Measurements from ENCODE around the gene NGRN. TPM values are rescaled to one million over a fixed set of nuclear protein-coding genes. Genes with fewer than 3 reads are reported as not detected.

Gene NGRN
- polyA plus RNA-seq, 1 of the 3 experiments (the other 2 are of a cell fraction): 48.2 TPM

GRCh38 chr15:90318591-90318990 lies 53.1 kb downstream of the NGRN start:
- H4K20me1 ChIP-seq (ENCODE audit: insufficient read depth): no peaks in the 10 kb centered on the region
- H3K27me3 ChIP-seq (ENCODE audit: insufficient read depth): no peaks in the 10 kb centered on the region
- H3K79me2 ChIP-seq (ENCODE audit: insufficient read depth): no peaks in the 10 kb centered on the region
- H3K4me2 ChIP-seq: no peak overlapping the region
- no peak overlapping the region for H3K27ac ChIP-seq (ENCODE audit: low read depth in 2 of 2, low read length in 1 of 2)
- no peaks in the 10 kb centered on the region for H3K36me3 ChIP-seq (replicated peaks in 1 of 2; ENCODE audit: control insufficient read depth in 1 of 2, insufficient read depth in 2 of 2, low read length in 1 of 2)
- WGBS (ENCODE audit: low lambda C conversion rate): 88% methylated on average over 4 of the region's 4 CpGs
- H3F3A ChIP-seq (replicated peaks; ENCODE audit: insufficient read depth): no peaks in the 10 kb centered on the region
- DNase-seq: no peak
- no peaks in the 10 kb centered on the region for H3K9me3 ChIP-seq
- H3K9ac ChIP-seq: no peak overlapping the region
- H3K4me3 ChIP-seq (ENCODE audit: low read depth in 2 of 2, low read length in 1 of 2): no peak overlapping the region
- POLR2A ChIA-PET: no interaction called here
- no peak overlapping the region for H2AFZ ChIP-seq (ENCODE audit: low read depth)
- peaks cover 0 to 5% of the 10 kb centered on the region in 2 experiments; a peak in 1 of 4 replicates for H3K4me1 ChIP-seq (ENCODE audit: control insufficient read depth in 1 of 2, insufficient read depth in 2 of 2, low read depth in 1 of 2, low read length in 1 of 2)
- TF ChIP-seq POLR2AphosphoS5 (IDR thresholded peaks at IDR 0.05; ENCODE audit: low read depth, low read length) (no peak), MAX (IDR thresholded peaks at IDR 0.05; ENCODE audit: low read depth) (no peak), REST (IDR thresholded peaks at IDR 0.05; ENCODE audit: low read depth, low read length) (no peak), RFX5 (IDR thresholded peaks at IDR 0.05; ENCODE audit: low read length) (no peak), PBX3 (IDR thresholded peaks at IDR 0.05) (no peak), TCF12 (IDR thresholded peaks at IDR 0.05) (no peak), CTCF (IDR thresholded peaks at IDR 0.05) (no peak), MEF2A (IDR thresholded peaks at IDR 0.05; ENCODE audit: borderline replicate concordance, low read depth) (no peak), GATA2 (CRISPR knock-in tag; IDR thresholded peaks at IDR 0.05) (no peak), NFIC (IDR thresholded peaks at IDR 0.05; ENCODE audit: borderline replicate concordance) (no peak), SMC3 (IDR thresholded peaks at IDR 0.05; ENCODE audit: low read depth, low read length) (no peak), SIN3A (IDR thresholded peaks at IDR 0.05; ENCODE audit: borderline replicate concordance, low read depth, low read length) (no peak), RXRA (IDR thresholded peaks at IDR 0.05; ENCODE audit: borderline replicate concordance, low read depth) (no peak), IRF3 (IDR thresholded peaks at IDR 0.05; ENCODE audit: low read depth, low read length) (no peak), CHD2 (IDR thresholded peaks at IDR 0.05; ENCODE audit: low read length, partially characterized antibody) (no peak), GABPA (IDR thresholded peaks at IDR 0.05; ENCODE audit: low read depth) (no peak), FOXM1 (IDR thresholded peaks at IDR 0.05; ENCODE audit: low read depth) (no peak), USF1 (IDR thresholded peaks at IDR 0.05; ENCODE audit: borderline replicate concordance, low read depth) (no peak), FOSL2 (IDR thresholded peaks at IDR 0.05; ENCODE audit: borderline replicate concordance, low read depth) (no peak)
- no peaks in the 10 kb centered on the region for H3K9me2 ChIP-seq
- CTCF ChIA-PET: interaction anchor here (1.4 to 6.8 kb wide), 9 partner anchors 14 to 566 kb away, joined by 3 to 116 read pairs (median 15); partner anchors contain the start of gene FES
